ENCODE results near the gene TFB2M. TPM values are rescaled to one million over a fixed set of nuclear protein-coding genes. Genes with fewer than 3 reads are reported as not detected.

The TFB2M gene
- total and polyA plus RNA-seq, 2 of the 13 experiments (the other 11 are each of a cell fraction or from before 2014, with no cell fraction given) = 15.7 to 31.4 TPM

DNA sequence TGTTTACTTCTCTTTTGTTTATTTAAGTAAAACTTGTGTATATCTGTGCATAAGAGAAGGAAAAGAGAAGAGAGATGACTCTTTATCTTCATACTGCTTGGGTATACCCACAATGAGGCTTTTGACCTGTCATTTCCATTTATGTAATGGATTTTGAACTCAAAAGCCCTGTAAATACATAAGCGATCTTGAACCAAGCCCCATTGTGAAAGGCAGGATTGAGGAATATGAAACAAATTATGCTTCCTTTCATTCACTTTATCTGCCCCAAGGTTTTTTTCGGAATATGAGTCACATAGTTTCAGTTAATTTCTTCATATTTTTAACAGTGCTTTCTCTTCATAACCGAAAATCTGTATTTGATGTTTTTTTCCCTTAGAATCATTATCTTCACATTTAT, 21.5 kb upstream of the TFB2M start:
- CTCF ChIA-PET (ENCODE audit: low intra/inter-chr PET ratio, low total read pairs) = no interaction called here
- H3K9me3 ChIP-seq (ENCODE audit: low read length) = no peaks in the 10 kb centered on the region
- intact Hi-C loops (cut with micrococcal nuclease; ENCODE audit: unreplicated experiment) = no loop called here
- H3K36me3 ChIP-seq (replicated peaks in 1 of 2; ENCODE audit: control insufficient read depth in 1 of 2, insufficient read depth in 2 of 2, low read length in 2 of 2) = peaks cover 0 to 4% of the 10 kb centered on the region in 2 experiments; a peak in 1 of 5 replicates
- 28% methylated on average over 3 of the region's 3 CpGs for WGBS (ENCODE audit: low lambda C conversion rate)
- peak overlapping the region; percentile 51 for H3K4me2 ChIP-seq (ENCODE audit: low read depth, low read length)
- no peaks in the 10 kb centered on the region for H4K20me1 ChIP-seq (ENCODE audit: insufficient read depth, low read length)
- peaks cover 55% of the 10 kb centered on the region for H3K4me1 ChIP-seq (ENCODE audit: insufficient read depth, low read length)
- DNase-seq (ENCODE audit: low spot score) (peak; percentile 75), FAIRE-seq (no peak), ATAC-seq (no peak)
- H3K9ac ChIP-seq (ENCODE audit: insufficient read depth, low read depth, low read length) = peak overlapping the region; percentile 25; the same call in 1 of the 2 replicates
- H3K27me3 ChIP-seq (ENCODE audit: control insufficient read depth in 1 of 2, insufficient read depth in 2 of 2, low read length in 2 of 2) = no peaks in the 10 kb centered on the region
- in situ Hi-C loops (cut with HindIII; ENCODE audit: extremely low pct_ligation_motif_present, low pct_unique_long_range_greater_than_20kb) = no loop called here
- peak overlapping the region; percentile 48 for H3K27ac ChIP-seq (ENCODE audit: extremely low read length, insufficient read depth, low read length)
- BruUV-seq (replicated peaks) = no TSS peak
- peak overlapping the region in 1 of 3 experiments; percentile 21; a peak in 2 of 6 replicates for H3K4me3 ChIP-seq (replicated peaks in 1 of 3; ENCODE audit: insufficient read depth in 1 of 3, low read depth in 2 of 3, low read length in 3 of 3)
- H2AFZ ChIP-seq (ENCODE audit: low read length) = no peak overlapping the region
- H3K79me2 ChIP-seq (ENCODE audit: insufficient read depth, low read length) = peaks cover 33% of the 10 kb centered on the region
- POLR2A ChIA-PET = no interaction called here
- peak; percentile 24; the same call in 1 of the 2 replicates for TF ChIP-seq SALL1 (CRISPR knock-in tag; IDR thresholded peaks at IDR 0.05)
- TF ChIP-seq, protein P1, sequence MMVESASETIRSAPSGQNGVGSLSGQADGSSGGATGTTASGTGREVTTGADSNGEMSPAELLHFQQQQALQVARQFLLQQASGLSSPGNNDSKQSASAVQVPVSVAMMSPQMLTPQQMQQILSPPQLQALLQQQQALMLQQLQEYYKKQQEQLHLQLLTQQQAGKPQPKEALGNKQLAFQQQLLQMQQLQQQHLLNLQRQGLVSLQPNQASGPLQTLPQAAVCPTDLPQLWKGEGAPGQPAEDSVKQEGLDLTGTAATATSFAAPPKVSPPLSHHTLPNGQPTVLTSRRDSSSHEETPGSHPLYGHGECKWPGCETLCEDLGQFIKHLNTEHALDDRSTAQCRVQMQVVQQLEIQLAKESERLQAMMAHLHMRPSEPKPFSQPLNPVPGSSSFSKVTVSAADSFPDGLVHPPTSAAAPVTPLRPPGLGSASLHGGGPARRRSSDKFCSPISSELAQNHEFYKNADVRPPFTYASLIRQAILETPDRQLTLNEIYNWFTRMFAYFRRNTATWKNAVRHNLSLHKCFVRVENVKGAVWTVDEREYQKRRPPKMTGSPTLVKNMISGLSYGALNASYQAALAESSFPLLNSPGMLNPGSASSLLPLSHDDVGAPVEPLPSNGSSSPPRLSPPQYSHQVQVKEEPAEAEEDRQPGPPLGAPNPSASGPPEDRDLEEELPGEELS (CRISPR knock-in tag; IDR thresholded peaks at IDR 0.05) = peak; percentile 45; the same call in 1 of the 2 replicates
- no peak for TF ChIP-seq RFXAP (CRISPR knock-in tag; IDR thresholded peaks at IDR 0.05; ENCODE audit: borderline replicate concordance)
- TF ChIP-seq, protein P2, sequence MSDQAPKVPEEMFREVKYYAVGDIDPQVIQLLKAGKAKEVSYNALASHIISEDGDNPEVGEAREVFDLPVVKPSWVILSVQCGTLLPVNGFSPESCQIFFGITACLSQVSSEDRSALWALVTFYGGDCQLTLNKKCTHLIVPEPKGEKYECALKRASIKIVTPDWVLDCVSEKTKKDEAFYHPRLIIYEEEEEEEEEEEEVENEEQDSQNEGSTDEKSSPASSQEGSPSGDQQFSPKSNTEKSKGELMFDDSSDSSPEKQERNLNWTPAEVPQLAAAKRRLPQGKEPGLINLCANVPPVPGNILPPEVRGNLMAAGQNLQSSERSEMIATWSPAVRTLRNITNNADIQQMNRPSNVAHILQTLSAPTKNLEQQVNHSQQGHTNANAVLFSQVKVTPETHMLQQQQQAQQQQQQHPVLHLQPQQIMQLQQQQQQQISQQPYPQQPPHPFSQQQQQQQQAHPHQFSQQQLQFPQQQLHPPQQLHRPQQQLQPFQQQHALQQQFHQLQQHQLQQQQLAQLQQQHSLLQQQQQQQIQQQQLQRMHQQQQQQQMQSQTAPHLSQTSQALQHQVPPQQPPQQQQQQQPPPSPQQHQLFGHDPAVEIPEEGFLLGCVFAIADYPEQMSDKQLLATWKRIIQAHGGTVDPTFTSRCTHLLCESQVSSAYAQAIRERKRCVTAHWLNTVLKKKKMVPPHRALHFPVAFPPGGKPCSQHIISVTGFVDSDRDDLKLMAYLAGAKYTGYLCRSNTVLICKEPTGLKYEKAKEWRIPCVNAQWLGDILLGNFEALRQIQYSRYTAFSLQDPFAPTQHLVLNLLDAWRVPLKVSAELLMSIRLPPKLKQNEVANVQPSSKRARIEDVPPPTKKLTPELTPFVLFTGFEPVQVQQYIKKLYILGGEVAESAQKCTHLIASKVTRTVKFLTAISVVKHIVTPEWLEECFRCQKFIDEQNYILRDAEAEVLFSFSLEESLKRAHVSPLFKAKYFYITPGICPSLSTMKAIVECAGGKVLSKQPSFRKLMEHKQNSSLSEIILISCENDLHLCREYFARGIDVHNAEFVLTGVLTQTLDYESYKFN (CRISPR knock-in tag; conservative IDR thresholded peaks at IDR 0.05) = peak; percentile 58
- TF ChIP-seq, protein P3, sequence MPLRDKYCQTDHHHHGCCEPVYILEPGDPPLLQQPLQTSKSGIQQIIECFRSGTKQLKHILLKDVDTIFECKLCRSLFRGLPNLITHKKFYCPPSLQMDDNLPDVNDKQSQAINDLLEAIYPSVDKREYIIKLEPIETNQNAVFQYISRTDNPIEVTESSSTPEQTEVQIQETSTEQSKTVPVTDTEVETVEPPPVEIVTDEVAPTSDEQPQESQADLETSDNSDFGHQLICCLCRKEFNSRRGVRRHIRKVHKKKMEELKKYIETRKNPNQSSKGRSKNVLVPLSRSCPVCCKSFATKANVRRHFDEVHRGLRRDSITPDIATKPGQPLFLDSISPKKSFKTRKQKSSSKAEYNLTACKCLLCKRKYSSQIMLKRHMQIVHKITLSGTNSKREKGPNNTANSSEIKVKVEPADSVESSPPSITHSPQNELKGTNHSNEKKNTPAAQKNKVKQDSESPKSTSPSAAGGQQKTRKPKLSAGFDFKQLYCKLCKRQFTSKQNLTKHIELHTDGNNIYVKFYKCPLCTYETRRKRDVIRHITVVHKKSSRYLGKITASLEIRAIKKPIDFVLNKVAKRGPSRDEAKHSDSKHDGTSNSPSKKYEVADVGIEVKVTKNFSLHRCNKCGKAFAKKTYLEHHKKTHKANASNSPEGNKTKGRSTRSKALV (CRISPR knock-in tag; IDR thresholded peaks at IDR 0.05) = 0 out of 2 replicates have a peak, but pooled peaks have one; percentile 20
- TF ChIP-seq, protein P4, sequence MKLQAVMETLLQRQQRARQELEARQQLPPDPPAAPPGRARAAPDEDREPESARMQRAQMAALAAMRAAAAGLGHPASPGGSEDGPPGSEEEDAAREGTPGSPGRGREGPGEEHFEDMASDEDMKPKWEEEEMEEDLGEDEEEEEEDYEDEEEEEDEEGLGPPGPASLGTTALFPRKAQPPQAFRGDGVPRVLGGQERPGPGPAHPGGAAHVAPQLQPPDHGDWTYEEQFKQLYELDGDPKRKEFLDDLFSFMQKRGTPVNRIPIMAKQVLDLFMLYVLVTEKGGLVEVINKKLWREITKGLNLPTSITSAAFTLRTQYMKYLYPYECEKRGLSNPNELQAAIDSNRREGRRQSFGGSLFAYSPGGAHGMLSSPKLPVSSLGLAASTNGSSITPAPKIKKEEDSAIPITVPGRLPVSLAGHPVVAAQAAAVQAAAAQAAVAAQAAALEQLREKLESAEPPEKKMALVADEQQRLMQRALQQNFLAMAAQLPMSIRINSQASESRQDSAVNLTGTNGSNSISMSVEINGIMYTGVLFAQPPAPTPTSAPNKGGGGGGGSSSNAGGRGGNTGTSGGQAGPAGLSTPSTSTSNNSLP (IDR thresholded peaks at IDR 0.05; ENCODE audit: low read depth, low read length) = peak; percentile 59; the same call in 1 of the 2 replicates
- TF ChIP-seq, protein P5, sequence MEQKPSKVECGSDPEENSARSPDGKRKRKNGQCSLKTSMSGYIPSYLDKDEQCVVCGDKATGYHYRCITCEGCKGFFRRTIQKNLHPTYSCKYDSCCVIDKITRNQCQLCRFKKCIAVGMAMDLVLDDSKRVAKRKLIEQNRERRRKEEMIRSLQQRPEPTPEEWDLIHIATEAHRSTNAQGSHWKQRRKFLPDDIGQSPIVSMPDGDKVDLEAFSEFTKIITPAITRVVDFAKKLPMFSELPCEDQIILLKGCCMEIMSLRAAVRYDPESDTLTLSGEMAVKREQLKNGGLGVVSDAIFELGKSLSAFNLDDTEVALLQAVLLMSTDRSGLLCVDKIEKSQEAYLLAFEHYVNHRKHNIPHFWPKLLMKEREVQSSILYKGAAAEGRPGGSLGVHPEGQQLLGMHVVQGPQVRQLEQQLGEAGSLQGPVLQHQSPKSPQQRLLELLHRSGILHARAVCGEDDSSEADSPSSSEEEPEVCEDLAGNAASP (CRISPR knock-in tag; IDR thresholded peaks at IDR 0.05; ENCODE audit: borderline replicate concordance) = peak; percentile 63; the same call in 1 of the 2 replicates
- TF ChIP-seq SAP130 (CRISPR knock-in tag; IDR thresholded peaks at IDR 0.05; ENCODE audit: low read depth) = peak; percentile 66
- no peak for TF ChIP-seq ZBTB38 (CRISPR knock-in tag; IDR thresholded peaks at IDR 0.05)
- peak; percentile 19 for TF ChIP-seq SKI (IDR thresholded peaks at IDR 0.05; ENCODE audit: partially characterized antibody)
- peak; percentile 67; the same call in 1 of the 2 replicates for TF ChIP-seq SOX5 (CRISPR knock-in tag; IDR thresholded peaks at IDR 0.05; ENCODE audit: borderline replicate concordance)
- peak; percentile 42; the same call in 1 of the 2 replicates for TF ChIP-seq PPARG (CRISPR knock-in tag; conservative IDR thresholded peaks at IDR 0.05)
